Duodenal mucosa (tissue), 2 donors: ENCODE results near the gene DNAJB11.
"Not testable (repeated sequence)": the region's sequence is repeated elsewhere in the genome, so short reads cannot be mapped to it uniquely, and the experiment has no call there.

ENCODE experiments used
- H3K27ac ChIP-seq: one replicate; pipeline ENCODE4 v1.7.0; 2013; ENCODE audit warnings: low read depth, low read length
- H3K27me3 ChIP-seq, 2 donors: one replicate each; pipeline ENCODE4 v1.7.0; 2013; ENCODE audit warnings: low read length in 2 of 2, control low read depth in 1 of 2; ENCODE audit not compliant: insufficient read depth in 2 of 2, control insufficient read depth in 1 of 2
- H3K36me3 ChIP-seq, 2 donors: one replicate each; pipeline ENCODE4 v1.7.0; 2013; ENCODE audit warnings: low read length in 2 of 2, control low read depth in 1 of 2; ENCODE audit not compliant: insufficient read depth in 2 of 2, control insufficient read depth in 1 of 2
- H3K4me1 ChIP-seq, 2 donors: one replicate each; pipeline ENCODE4 v1.7.0; 2013; ENCODE audit warnings: low read length in 2 of 2, control low read depth in 1 of 2; ENCODE audit not compliant: insufficient read depth in 2 of 2, control insufficient read depth in 1 of 2
- H3K4me3 ChIP-seq, 2 donors: one replicate each; pipeline ENCODE4 v1.7.0; 2013; ENCODE audit warnings: low read length in 2 of 2, low read depth in 1 of 2
- H3K9ac ChIP-seq, 2 donors: one replicate each; pipeline ENCODE4 v1.7.0; 2013; ENCODE audit warnings: low read length in 2 of 2, low read depth in 1 of 2
- H3K9me3 ChIP-seq, 2 donors: one replicate each; pipeline ENCODE4 v1.7.0; 2013; ENCODE audit warnings: low read length in 2 of 2, control low read depth in 1 of 2; ENCODE audit not compliant: control insufficient read depth in 1 of 2

The DNAJB11 gene

DNA sequence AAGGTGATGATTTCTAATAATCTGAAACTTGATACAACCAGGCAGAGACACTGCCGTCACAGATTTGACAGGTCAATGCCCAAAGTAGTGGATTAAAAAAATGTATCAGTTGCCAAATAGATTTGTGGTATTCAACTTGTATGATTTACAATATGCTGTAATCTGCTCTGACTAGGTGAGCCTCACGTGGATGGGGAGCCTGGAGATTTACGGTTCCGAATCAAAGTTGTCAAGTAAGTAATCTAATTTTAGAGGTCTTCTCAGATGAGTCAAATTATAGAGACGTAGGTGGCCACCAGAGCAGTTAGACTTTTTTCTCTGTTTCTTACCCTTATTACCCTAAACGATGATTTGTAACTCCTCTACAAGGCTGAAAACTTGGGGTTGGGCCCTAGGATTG lies 12.0 kb downstream of the DNAJB11 start:
- Histone ChIP-seq H3K27ac (no peak overlapping the region), H3K4me1 (no peaks in the 10 kb centered on the region), H3K27me3 (no peaks in the 10 kb centered on the region), H3K36me3 (peaks cover 37 to 81% of the 10 kb centered on the region in 2 donors), H3K9me3 (no peaks in the 10 kb centered on the region), H3K4me3 (no peak overlapping the region), H3K9ac (no peak overlapping the region)

DNA sequence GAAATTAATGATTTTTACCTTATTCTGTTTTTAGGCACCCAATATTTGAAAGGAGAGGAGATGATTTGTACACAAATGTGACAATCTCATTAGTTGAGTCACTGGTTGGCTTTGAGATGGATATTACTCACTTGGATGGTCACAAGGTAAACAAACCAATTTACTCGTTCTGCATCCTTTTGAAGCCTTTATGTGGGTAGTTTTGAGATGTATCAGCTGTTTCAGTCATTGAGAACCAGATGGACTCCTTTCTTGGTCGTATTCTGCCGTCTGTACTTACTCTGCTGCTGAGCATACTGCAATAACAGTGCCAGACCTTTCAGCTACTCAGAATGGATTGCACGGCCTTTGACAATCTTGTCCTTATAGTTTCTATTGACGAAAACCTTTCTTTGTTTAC lies 13.3 kb downstream of the DNAJB11 start:
- no peaks in the 10 kb centered on the region for H3K9me3 ChIP-seq
- H3K4me3 ChIP-seq: no peak overlapping the region
- H3K27me3 ChIP-seq: no peaks in the 10 kb centered on the region
- H3K9ac ChIP-seq: no peak overlapping the region
- peaks cover 34 to 69% of the 10 kb centered on the region in 2 donors for H3K36me3 ChIP-seq
- no peak overlapping the region for H3K27ac ChIP-seq
- no peaks in the 10 kb centered on the region for H3K4me1 ChIP-seq

DNA sequence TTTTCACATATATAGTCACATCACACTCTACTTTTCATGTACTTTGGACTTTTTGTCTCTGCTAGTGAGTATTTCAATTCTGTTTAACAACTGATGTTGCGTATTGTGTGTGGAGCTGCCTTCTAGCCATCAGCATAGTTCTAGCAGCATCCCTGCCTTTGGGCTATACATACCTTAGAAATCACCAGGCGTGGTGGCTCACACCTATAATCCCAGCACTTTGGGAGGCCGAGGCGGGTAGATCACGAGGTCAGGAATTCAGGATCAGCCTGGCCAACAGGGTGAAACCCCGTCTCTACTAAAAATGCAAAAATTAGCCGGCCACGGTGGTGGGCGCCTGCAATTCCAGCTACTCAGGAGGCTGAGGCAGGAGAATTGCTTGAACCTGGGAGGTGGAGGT lies 15.7 kb downstream of the DNAJB11 start:
- H3K9ac ChIP-seq, H3K4me3 ChIP-seq, H3K9me3 ChIP-seq, H3K27me3 ChIP-seq, H3K27ac ChIP-seq, H3K4me1 ChIP-seq: not testable (repeated sequence)
- peaks cover 26 to 50% of the 10 kb centered on the region in 2 donors for H3K36me3 ChIP-seq

- no peaks in the 10 kb centered on the region for H3K27me3 ChIP-seq
Observed at GRCh38 chr3:186587183-186587582, 16.7 kb downstream of the DNAJB11 start.

DNA sequence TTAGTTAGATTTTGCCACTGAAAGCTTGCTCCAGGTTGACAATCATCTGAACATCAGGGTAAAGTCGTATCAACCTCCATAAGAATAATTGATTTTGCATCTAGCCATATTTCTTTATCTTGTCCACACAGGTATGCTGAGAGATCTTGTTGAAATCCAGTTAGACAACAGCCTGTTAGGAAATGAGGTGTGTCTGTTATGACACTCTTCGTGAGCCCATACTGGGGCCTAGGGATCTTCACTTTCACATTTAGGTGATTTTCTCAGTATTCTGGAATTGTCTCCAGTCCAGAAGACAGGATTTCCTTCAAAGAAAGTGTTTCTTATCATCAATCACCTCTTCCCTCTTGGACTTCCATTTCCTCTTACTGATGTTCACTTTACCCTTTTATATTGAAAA lies 18.1 kb downstream of the DNAJB11 start:
- Histone ChIP-seq H3K9me3 (no peaks in the 10 kb centered on the region), H3K36me3 (peaks cover 8 to 26% of the 10 kb centered on the region in 2 donors), H3K4me1 (peaks cover 0 to 10% of the 10 kb centered on the region in 2 donors), H3K27ac (no peak overlapping the region), H3K4me3 (no peak overlapping the region), H3K9ac (no peak overlapping the region), H3K27me3 (no peaks in the 10 kb centered on the region)

More at GRCh38 chr3:186587183-186587582, 16.7 kb downstream of the DNAJB11 start:
- Histone ChIP-seq H3K36me3 (peaks cover 20 to 40% of the 10 kb centered on the region in 2 donors), H3K9me3 (no peaks in the 10 kb centered on the region), H3K9ac (no peak overlapping the region), H3K27ac (no peak overlapping the region), H3K4me1 (peaks cover 0 to 7% of the 10 kb centered on the region in 2 donors), H3K4me3 (no peak overlapping the region)

- Histone ChIP-seq H3K27me3 (no peaks in the 10 kb centered on the region), H3K36me3 (peaks cover 3 to 21% of the 10 kb centered on the region in 2 donors), H3K9me3 (no peaks in the 10 kb centered on the region), H3K9ac (no peak overlapping the region), H3K4me3 (no peak overlapping the region), H3K27ac (no peak overlapping the region), H3K4me1 (peaks cover under 1 to 14% of the 10 kb centered on the region in 2 donors)
Observed at GRCh38 chr3:186589121-186589520, 18.6 kb downstream of the DNAJB11 start.

- peaks cover 5 to 19% of the 10 kb centered on the region in 2 donors for H3K4me1 ChIP-seq
- H3K9me3 ChIP-seq: no peaks in the 10 kb centered on the region
- peaks cover 0 to 12% of the 10 kb centered on the region in 2 donors for H3K36me3 ChIP-seq
- no peaks in the 10 kb centered on the region for H3K27me3 ChIP-seq
- H3K27ac ChIP-seq: no peak overlapping the region
- H3K9ac ChIP-seq: no peak overlapping the region
- H3K4me3 ChIP-seq: no peak overlapping the region
Observed at GRCh38 chr3:186589856-186590579, 19.5 kb downstream of the DNAJB11 start.

DNA sequence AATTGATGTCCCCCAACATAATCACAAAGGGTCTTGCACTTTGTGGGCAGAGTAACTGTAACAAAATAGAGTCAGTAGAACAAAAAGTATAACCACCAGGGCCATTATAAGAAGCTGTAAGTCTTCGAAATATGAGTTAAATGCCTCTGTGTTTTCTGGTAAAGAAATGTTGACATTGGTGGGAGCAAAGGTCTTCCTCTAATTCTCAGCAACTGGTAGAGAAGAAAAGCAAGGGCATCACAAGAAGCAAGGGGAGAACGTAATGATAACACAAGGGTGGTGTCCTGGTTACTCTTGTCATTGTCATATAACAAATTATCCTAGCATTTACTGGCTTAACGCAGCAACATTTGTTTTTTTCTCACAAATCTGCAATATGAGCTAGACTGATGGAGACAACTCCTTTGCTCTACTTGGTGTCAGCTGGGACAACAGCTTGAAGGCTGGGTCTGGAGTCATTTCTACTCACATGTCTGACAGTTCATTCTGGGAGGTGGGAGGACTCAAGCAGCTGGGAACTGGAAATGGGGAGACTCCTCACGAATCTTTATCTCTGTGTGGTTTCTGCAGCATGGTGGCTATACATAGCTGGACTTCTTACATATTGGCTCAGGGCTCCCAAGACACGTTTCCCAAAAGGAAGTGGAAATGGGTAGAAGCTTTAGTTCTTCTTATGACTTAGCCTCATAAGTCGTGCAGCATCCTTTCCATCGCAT lies 20.2 kb downstream of the DNAJB11 start:
- no peak overlapping the region for H3K27ac ChIP-seq
- peaks cover 0 to 5% of the 10 kb centered on the region in 2 donors for H3K36me3 ChIP-seq
- no peak overlapping the region for H3K4me3 ChIP-seq
- peaks cover 5 to 19% of the 10 kb centered on the region in 2 donors for H3K4me1 ChIP-seq
- H3K9me3 ChIP-seq: no peaks in the 10 kb centered on the region
- H3K9ac ChIP-seq: no peak overlapping the region
- no peaks in the 10 kb centered on the region for H3K27me3 ChIP-seq

- no peak overlapping the region for H3K4me3 ChIP-seq
Observed at GRCh38 chr3:186592682-186593081, 22.2 kb downstream of the DNAJB11 start.

DNA sequence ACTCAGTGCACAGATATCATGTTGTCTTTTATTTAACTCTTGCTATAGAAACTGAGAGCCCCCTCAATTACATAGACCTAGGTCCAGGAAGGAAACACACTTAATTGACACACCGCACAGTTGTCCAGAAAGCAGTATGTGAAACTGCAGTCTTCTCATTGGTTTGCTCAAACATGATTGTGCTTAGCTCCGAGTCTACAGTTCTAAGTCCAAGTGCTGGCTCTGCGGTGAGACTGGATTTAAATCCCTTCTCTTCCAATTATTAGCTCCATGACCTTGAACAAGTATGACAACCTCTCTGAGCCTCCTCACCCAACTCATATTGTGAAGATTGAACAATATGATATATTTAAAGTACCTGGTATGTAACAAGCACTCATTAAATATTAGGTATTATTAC lies 23.3 kb downstream of the DNAJB11 start:
- H3K9me3 ChIP-seq: no peaks in the 10 kb centered on the region
- peaks cover 5 to 19% of the 10 kb centered on the region in 2 donors for H3K4me1 ChIP-seq
- no peak overlapping the region for H3K9ac ChIP-seq
- H3K36me3 ChIP-seq: no peaks in the 10 kb centered on the region
- no peak overlapping the region for H3K27ac ChIP-seq
- no peak overlapping the region for H3K4me3 ChIP-seq
- H3K27me3 ChIP-seq: no peaks in the 10 kb centered on the region

More at GRCh38 chr3:186592682-186593081, 22.2 kb downstream of the DNAJB11 start:
- H3K9me3 ChIP-seq: no peaks in the 10 kb centered on the region
- no peaks in the 10 kb centered on the region for H3K36me3 ChIP-seq
- no peak overlapping the region for H3K27ac ChIP-seq
- H3K27me3 ChIP-seq: no peaks in the 10 kb centered on the region
- H3K4me1 ChIP-seq: peaks cover 5 to 19% of the 10 kb centered on the region in 2 donors
- no peak overlapping the region for H3K9ac ChIP-seq
